CD4-positive, alpha-beta T cell treated with Interferon alpha-2 for 1 hour (primary cell): ENCODE results near the gene HIBADH.

Source experiments
- DNase-seq, 2 donors: peaks; one replicate each; pipeline ENCODE4 v3.0.0-alpha.2; 2020 to 2022

The HIBADH gene

DNA sequence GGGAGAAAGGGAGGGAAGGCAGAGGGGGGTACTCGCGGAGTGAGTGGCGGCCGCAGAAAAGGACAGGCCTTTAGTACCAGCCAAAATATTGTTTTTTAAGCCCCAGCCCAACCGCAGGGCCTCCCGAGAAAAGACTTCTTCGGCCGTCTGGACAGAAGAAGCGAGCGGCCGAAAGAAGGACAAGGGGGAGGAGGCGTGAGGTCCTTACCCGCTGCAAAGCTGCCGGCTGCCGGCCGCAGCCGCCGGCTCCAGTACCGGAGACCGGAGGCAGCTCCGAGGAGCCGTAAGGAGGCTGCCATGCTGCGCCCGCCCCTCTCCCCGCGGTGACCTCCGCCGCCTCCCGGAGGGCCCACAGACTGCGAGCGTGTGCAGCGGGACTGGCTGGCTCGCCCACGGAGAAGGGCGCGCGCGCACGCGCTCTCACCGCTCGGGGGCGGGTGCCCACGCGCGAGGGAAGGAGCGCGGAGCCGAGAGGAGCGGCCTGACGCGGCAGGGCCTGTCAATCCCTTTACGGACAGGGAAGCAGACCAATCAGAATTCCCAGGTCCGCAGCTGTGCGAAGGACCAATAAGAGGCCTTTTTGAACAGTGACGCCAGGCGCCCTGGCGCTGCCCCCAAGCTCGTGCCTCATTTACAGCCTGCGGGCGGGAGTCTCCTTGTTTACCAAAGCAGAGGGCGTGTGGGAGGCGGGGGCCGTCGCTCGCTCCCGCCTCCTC, at the start of gene HIBADH:
HIBADH (minus strand) TSS at position 394 of the 716 bp plus-strand sequence; CDS start at position 299, 95 bp downstream.
- DNase-seq: peak; percentile 98 to 99

- DNase-seq: no peak
Observed at GRCh38 chr7:27712217-27712616, 49.5 kb upstream of the HIBADH start.

DNA sequence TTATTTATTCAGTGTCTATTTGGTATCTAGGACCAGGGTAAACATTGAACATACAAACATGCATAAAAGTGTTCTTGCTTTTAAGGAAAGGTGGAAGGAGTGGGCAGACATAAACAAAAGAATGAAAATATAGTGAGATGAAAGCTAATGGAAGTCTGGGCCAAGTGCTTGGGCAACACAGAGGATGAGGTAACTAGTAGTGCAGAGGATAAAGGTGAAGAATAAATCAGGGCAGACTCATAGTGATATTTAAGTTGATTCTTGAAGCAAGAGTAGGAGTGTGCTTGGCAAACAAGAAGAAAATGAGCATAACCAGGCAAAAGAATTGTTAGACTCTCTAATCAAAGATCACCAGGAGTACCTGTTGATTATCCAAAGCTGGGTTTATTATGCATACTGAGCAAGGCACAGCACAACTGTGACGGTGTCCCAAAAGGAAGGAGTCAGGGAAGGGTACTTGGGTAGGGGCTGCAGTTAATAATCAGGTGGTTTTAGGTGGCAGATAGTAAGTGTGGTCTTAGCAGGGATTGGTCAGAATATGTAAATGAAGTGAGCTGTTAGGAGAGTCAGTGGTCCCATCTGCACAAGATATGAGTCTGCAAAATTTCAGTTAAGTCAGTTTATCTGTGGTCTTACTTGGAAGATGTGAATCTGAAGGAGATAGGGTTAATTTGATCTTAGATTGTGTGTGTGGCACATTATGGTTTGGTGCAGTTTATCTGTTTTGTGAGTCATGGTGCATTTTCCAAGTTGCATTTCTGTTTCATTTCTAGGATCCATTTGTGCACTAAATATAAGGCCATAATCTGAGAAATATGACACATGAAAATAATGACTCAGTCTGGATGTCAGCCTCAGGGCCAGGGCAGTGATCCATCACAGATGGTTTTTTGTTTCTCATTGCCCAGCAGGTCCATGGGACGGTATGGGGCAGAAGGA, 46.7 kb upstream of the HIBADH start:
- DNase-seq: no peak

DNA sequence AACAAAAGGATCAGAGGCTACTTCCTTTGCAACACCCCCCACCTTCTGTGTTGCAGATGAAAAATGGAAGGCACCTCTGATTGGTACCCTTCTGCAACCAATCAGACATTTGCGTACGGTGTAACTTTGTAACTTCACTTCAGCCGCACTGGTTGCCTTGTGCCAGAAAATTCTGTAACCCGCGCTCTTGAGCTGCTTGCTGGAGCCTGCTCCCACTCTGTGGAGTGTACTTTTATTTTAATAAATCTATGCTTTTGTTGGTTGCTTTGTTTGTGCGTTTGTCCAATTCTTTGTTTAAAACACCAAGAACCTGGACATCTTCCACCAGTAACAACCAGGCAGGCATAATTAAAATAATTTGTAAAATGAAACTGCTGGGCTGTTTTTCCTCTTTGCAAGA, 45.8 kb upstream of the HIBADH start:
- DNase-seq: no peak

DNA sequence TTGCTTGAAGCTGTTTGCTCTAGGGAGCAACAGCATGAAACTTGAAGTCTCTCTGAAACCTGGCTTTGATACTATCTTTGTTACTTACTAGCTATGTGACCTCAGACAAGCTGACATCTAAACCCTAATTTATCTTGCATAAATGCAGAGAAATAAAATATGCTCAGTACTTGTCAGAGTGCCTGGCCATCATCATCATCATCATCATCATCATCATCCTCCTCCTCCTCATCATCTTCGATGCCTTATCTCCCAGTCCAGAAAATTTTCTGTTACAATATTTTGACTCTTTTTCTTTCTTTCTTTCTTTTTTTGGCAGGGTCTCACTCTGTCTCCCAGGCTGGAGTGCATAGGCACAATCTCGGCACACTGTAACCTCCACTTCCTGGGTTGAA, 42.5 kb upstream of the HIBADH start:
- DNase-seq: no peak

GRCh38 chr7:27704422-27705199, 41.9 kb upstream of the HIBADH start:
- no peak for DNase-seq

- no peak for DNase-seq
Observed at GRCh38 chr7:27703181-27703580, 40.5 kb upstream of the HIBADH start.

- DNase-seq: no peak
Observed at GRCh38 chr7:27700501-27700900, 37.8 kb upstream of the HIBADH start.

DNA sequence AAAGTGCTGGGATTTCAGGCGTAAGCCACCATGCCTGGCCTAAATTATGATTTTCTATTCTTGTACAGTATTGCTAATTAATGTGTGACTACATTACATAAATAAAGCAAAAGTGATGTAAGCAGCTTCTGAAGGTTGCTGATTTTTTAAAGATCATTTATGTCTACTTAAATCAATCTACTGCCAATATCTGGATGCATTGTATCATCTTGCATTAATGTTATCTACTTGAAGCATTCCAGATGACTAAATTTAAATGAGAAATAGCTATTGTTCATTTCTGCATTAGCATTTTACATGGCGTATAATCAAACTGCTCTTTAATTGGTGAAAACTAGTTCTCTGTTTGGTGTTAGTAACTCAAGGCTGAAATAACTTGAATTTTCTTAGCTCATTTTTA, 37.1 kb upstream of the HIBADH start:
- no peak for DNase-seq

GRCh38 chr7:27697861-27698430, 35.3 kb upstream of the HIBADH start:
- DNase-seq: peak; percentile 2 to 57

DNA sequence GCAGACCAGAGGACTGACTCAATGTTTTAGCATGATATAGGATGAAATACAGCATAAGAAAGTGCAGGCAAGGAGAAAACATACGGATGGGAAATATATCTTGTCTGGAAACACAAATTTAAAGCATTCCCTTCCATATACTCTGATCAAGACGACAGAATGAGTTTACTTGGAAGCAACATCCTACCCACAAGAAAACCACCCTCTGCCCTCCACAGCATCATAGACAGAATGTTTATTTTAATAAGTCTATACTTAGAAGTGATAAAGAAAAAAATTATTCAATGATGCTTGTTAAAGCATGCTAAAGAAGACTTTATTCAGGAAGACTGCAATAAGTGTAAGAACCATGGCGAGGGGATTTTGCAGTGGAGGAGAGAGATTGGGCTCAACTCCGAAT, 32.4 kb upstream of the HIBADH start:
- DNase-seq: no peak

- DNase-seq: no peak
Observed at GRCh38 chr7:27693794-27694193, 31.1 kb upstream of the HIBADH start.

GRCh38 chr7:27690649-27691048, 28.0 kb upstream of the HIBADH start:
- no peak for DNase-seq

GRCh38 chr7:27689591-27690164, 27.0 kb upstream of the HIBADH start:
- peak in 1 of 2 donors; percentile 28 for DNase-seq

DNA sequence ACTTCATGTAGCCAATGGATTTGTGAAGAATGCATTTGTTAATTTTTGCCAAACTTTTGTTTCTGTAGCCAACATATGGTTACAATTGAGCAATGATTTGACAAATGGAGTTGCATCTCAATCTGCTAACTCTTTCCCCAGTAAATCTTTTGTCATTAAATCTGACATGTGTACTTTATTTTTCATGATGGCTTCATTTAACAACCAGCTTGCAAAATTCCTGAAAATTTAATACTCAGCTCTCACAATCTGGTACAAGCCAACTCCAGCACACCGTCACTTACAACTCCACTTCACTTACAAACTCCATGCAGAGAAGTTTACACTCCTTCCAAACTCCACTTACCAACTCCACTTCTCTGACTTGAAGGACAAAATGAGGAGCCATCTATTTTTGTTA, 26.5 kb upstream of the HIBADH start:
- no peak for DNase-seq

- no peak for DNase-seq
Observed at GRCh38 chr7:27688646-27689045, 26.0 kb upstream of the HIBADH start.

DNA sequence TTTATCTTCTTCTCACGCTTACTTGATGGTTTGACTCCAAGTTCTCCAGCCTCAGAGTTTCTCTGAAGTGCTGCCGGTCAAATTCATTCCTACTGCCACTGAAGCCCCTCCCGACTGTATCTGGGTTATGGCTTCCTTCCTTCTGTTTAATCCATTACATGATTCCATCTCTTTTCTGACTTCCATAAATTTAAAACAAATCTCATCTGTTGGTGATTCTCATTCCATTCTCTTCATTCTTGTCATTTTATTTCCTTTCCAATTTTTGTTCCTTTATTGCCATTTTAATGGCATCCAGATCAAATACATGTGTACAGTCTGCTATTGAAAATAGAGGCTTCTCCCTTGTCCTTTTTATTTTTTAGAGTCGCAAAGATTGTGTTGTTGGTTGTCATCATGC, 25.4 kb upstream of the HIBADH start:
- no peak for DNase-seq

DNA sequence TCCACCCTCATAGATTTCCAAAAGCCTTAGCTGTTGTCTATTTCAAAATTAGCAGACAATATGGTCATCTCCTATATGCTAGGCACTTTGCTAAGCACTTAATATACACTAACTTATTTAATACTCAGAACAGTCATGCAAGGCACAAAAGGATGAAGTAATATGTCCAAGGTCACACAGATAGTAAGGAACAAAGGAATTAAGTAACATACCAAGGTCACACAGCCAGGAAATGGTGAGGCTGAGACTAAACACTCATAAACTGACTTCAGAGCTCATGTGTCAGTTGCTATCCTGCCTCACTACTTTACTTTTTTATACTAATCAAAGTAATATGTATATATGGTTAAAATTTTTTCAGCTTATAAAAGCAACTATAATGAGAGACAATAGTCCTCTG, 23.6 kb upstream of the HIBADH start:
- no peak for DNase-seq

- no peak for DNase-seq
Observed at GRCh38 chr7:27685893-27686292, 23.2 kb upstream of the HIBADH start.

DNA sequence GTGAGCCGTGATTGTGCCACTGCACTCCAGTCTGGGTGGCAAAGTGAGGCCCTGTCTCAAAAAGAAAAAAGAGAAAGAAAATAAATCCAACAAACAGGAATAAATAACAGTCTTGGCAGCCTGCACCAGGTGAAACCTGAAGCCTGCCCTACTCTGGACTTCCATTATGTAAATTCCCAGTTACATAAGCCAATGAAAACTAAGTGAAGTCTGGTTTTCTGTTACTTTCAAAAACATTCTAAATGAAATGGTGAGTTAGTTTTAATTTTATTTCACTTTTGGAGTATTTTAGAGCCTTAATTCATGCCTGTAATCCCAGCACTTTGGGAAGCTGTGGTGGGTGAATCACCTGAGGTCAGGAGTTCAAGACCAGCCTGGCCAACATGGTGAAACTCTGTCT, 22.5 kb upstream of the HIBADH start:
- no peak for DNase-seq

DNA sequence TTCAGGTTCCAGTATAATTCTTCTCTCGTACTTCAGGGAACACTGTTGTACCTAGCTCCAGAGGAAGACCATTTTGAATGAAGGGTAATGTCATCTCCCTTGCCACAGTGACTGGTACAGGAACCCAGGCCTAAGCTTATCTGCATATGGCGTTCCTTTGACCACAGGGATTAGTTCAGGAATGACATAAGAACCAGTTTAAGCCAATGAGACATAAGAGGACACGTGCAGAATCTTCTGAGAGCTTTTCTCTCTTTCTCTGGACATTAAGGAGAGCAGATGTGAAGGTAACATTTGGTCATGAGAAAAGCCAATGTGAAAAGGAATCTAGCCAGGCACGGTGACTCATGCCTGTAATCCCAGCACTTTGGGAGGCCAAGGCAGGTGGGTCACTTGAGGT, 21.8 kb upstream of the HIBADH start:
- DNase-seq: no peak

- no peak for DNase-seq
Observed at GRCh38 chr7:27680610-27681009, 17.9 kb upstream of the HIBADH start.
